HepG2 (cell line): Measurements from ENCODE around the gene MRPL54. TPM values are rescaled to one million over a fixed set of nuclear protein-coding genes. Genes with fewer than 3 reads are reported as not detected.

Experiments
- AGO2 ChIP-seq: fragments of 200-400 bp; formaldehyde crosslinking; optimal IDR thresholded peaks from 2 replicates; pipeline ENCODE3; 2017; ENCODE audit warnings: mild to moderate bottlenecking, low read depth, low read length, moderate library complexity
- ELF4 ChIP-seq: sonication (generic); formaldehyde crosslinking; IDR thresholded peaks from 2 replicates; pipeline ENCODE4 v1.5.0; 2020; ENCODE audit warnings: missing genetic modification reagents, mild to moderate bottlenecking, moderate library complexity, borderline replicate concordance
- FOXC1 ChIP-seq: sonication (generic); formaldehyde crosslinking; IDR thresholded peaks from 2 replicates; pipeline ENCODE4 v1.8.0; 2022; ENCODE audit warnings: mild to moderate bottlenecking, missing genetic modification reagents, borderline replicate concordance
- MAZ ChIP-seq, 2 experiments: sonication (generic) in 1 of 2; formaldehyde crosslinking in 1 of 2; IDR thresholded peaks; 2 replicates each; pipeline versions ENCODE4 v1.5.0 to v1.6.1; 2012 to 2020; ENCODE audit warnings: low read depth in 2 of 2, mild to moderate bottlenecking in 2 of 2, borderline replicate concordance in 1 of 2, improper control_type of control experiment in 1 of 2, low read length in 1 of 2, missing genetic modification reagents in 1 of 2, moderate library complexity in 1 of 2
- POLR2AphosphoS5 ChIP-seq: IDR thresholded peaks from 2 replicates; pipeline ENCODE4 v1.6.1; 2012; ENCODE audit warnings: low read depth, low read length
- YEATS4 ChIP-seq: sonication (generic); formaldehyde crosslinking; IDR thresholded peaks from 2 replicates; pipeline ENCODE4 v1.4.0; 2020; ENCODE audit warnings: missing genetic modification reagents, borderline replicate concordance
- ZNF335 ChIP-seq: sonication (generic); formaldehyde crosslinking; IDR thresholded peaks from 2 replicates; pipeline ENCODE4 v1.4.0; 2020; ENCODE audit warnings: missing genetic modification reagents
- ZNF557 ChIP-seq: sonication (generic); formaldehyde crosslinking; IDR thresholded peaks from 2 replicates; pipeline ENCODE4 v1.4.0; 2020; ENCODE audit warnings: missing genetic modification reagents
- ZNF747 ChIP-seq: sonication (generic); formaldehyde crosslinking; IDR thresholded peaks from 2 replicates; pipeline ENCODE4 v1.8.1; 2023; ENCODE audit warnings: missing genetic modification reagents, mild to moderate bottlenecking, borderline replicate concordance
- polyA plus RNA-seq, 8 experiments: library from polyadenylated mRNA; depleted of rRNA in 3 of 8; stranded (reverse) in 7 of 8; unstranded in 1 of 8; fragments of >200 nt; fragmentation: Illumina TruSeq in 4 of 8; extraction: Trizol in 4 of 8; gene quantifications; 2 replicates each; pipeline versions ENCODE4 v1.2.1 to v1.2.3, GENCODE V29; 2011 to 2016; ENCODE audit warnings: low read depth in 4 of 8, missing spikeins in 1 of 8, mixed read lengths in 1 of 8; ENCODE audit not compliant: insufficient read depth in 1 of 8
- total RNA-seq, 5 experiments: library from RNA; depleted of rRNA; stranded (reverse); fragments of >200 nt; fragmentation: Illumina TruSeq; extraction: Trizol; gene quantifications; 2 replicates each; pipeline ENCODE4 v1.2.3, GENCODE V29; 2016; ENCODE audit warnings: low read depth in 1 of 5
- TF ChIP-seq, protein P1 (sequence below): sonication (generic); formaldehyde crosslinking; IDR thresholded peaks from 2 replicates; pipeline ENCODE4 v1.4.0; 2020; ENCODE audit warnings: missing genetic modification reagents, mild to moderate bottlenecking, borderline replicate concordance
- TF ChIP-seq, protein P2 (sequence below): sonication (generic); formaldehyde crosslinking; IDR thresholded peaks from 2 replicates; pipeline ENCODE4 v1.4.0; 2020; ENCODE audit warnings: missing genetic modification reagents
- TF ChIP-seq, protein P3 (sequence below): sonication (generic); formaldehyde crosslinking; IDR thresholded peaks from 2 replicates; pipeline ENCODE4 v1.5.0; 2020; ENCODE audit warnings: mild to moderate bottlenecking, missing genetic modification reagents, borderline replicate concordance
- TF ChIP-seq, protein P4 (sequence below): IDR thresholded peaks from 2 replicates; pipeline ENCODE4 v1.6.1; 2016; ENCODE audit warnings: missing compliant biosample characterization, missing genetic modification reagents, borderline replicate concordance
- TF ChIP-seq, protein P5 (sequence below): sonication (generic); formaldehyde crosslinking; IDR thresholded peaks from 2 replicates; pipeline ENCODE4 v1.4.0; 2020; ENCODE audit warnings: missing genetic modification reagents
- TF ChIP-seq, protein P6 (sequence below): sonication (generic); formaldehyde crosslinking; IDR thresholded peaks from 2 replicates; pipeline ENCODE4 v1.4.0; 2020; ENCODE audit warnings: missing genetic modification reagents

Gene MRPL54
- total and polyA plus RNA-seq, 2 of the 13 experiments (the other 11 are each of a cell fraction or from before 2014, with no cell fraction given) = 36.8 to 66.9 TPM

DNA sequence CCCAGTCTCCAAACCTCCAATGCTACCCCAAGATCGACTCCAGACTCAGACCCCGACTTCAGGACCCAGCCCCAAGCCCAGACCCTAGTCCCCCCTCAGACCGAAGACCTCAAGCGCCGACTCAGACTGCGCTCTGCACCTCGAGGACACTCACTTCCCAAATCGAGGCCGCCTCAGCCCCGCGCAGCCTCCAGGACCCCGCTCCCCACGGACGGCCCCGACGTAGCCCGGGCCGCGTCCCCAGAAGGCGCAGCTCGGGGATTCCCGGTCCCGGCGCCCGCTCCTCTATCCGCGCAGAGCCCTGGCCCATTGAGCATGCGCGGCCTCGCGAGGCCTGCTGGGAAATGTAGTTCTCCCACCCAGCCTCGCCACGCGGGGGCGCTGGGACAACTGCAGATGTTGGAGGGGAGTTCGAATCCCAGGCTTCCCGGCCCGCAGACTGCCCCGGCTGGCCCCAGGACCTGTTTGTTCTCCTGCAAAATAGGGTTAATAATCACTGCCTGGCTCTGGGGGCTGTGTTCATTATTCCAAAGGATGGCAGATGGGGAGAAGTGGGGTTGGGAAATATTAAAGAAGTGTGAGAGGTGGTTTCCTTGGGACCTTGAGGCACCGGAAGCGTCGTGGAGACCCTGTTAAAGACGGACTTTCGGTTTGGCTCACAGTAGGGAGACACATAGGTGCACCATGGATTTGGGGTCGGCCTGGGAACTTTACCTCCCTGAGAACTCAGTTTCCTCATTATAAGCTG lies 926 bp upstream of the MRPL54 start, which contains the start of gene APBA3 (continued):
- TF ChIP-seq, protein P1, sequence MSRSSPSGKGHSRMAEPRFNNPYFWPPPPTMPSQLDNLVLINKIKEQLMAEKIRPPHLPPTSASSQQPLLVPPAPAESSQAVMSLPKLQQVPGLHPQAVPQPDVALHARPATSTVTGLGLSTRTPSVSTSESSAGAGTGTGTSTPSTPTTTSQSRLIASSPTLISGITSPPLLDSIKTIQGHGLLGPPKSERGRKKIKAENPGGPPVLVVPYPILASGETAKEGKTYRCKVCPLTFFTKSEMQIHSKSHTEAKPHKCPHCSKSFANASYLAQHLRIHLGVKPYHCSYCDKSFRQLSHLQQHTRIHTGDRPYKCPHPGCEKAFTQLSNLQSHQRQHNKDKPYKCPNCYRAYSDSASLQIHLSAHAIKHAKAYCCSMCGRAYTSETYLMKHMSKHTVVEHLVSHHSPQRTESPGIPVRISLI (CRISPR knock-in tag) = no peak
- TF ChIP-seq, protein P2, sequence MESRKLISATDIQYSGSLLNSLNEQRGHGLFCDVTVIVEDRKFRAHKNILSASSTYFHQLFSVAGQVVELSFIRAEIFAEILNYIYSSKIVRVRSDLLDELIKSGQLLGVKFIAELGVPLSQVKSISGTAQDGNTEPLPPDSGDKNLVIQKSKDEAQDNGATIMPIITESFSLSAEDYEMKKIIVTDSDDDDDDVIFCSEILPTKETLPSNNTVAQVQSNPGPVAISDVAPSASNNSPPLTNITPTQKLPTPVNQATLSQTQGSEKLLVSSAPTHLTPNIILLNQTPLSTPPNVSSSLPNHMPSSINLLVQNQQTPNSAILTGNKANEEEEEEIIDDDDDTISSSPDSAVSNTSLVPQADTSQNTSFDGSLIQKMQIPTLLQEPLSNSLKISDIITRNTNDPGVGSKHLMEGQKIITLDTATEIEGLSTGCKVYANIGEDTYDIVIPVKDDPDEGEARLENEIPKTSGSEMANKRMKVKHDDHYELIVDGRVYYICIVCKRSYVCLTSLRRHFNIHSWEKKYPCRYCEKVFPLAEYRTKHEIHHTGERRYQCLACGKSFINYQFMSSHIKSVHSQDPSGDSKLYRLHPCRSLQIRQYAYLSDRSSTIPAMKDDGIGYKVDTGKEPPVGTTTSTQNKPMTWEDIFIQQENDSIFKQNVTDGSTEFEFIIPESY (CRISPR knock-in tag) = peak; percentile 52
- TF ChIP-seq FOXC1 (peak; percentile 63; the same call in 1 of the 2 replicates), POLR2AphosphoS5 (peak; percentile 88), ZNF747 (CRISPR knock-in tag) (peak; percentile 84; the same call in 1 of the 2 replicates), ELF4 (CRISPR knock-in tag) (no peak), AGO2 (peak; percentile 27), YEATS4 (CRISPR knock-in tag) (peak; percentile 46; the same call in 1 of the 2 replicates), MAZ (IDR thresholded peaks at IDR 0.05; ENCODE audit: borderline replicate concordance, low read depth, low read length) (no peak), MAZ (CRISPR knock-in tag; IDR thresholded peaks at IDR 0.05; ENCODE audit: low read depth) (peak; percentile 69), ZNF335 (peak; percentile 87), ZNF557 (CRISPR knock-in tag) (no peak)
- TF ChIP-seq, protein P3, sequence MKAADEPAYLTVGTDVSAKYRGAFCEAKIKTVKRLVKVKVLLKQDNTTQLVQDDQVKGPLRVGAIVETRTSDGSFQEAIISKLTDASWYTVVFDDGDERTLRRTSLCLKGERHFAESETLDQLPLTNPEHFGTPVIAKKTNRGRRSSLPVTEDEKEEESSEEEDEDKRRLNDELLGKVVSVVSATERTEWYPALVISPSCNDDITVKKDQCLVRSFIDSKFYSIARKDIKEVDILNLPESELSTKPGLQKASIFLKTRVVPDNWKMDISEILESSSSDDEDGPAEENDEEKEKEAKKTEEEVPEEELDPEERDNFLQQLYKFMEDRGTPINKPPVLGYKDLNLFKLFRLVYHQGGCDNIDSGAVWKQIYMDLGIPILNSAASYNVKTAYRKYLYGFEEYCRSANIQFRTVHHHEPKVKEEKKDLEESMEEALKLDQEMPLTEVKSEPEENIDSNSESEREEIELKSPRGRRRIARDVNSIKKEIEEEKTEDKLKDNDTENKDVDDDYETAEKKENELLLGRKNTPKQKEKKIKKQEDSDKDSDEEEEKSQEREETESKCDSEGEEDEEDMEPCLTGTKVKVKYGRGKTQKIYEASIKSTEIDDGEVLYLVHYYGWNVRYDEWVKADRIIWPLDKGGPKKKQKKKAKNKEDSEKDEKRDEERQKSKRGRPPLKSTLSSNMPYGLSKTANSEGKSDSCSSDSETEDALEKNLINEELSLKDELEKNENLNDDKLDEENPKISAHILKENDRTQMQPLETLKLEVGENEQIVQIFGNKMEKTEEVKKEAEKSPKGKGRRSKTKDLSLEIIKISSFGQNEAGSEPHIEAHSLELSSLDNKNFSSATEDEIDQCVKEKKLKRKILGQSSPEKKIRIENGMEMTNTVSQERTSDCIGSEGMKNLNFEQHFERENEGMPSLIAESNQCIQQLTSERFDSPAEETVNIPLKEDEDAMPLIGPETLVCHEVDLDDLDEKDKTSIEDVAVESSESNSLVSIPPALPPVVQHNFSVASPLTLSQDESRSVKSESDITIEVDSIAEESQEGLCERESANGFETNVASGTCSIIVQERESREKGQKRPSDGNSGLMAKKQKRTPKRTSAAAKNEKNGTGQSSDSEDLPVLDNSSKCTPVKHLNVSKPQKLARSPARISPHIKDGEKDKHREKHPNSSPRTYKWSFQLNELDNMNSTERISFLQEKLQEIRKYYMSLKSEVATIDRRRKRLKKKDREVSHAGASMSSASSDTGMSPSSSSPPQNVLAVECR (CRISPR knock-in tag) = peak; percentile 87
- TF ChIP-seq, protein P4, sequence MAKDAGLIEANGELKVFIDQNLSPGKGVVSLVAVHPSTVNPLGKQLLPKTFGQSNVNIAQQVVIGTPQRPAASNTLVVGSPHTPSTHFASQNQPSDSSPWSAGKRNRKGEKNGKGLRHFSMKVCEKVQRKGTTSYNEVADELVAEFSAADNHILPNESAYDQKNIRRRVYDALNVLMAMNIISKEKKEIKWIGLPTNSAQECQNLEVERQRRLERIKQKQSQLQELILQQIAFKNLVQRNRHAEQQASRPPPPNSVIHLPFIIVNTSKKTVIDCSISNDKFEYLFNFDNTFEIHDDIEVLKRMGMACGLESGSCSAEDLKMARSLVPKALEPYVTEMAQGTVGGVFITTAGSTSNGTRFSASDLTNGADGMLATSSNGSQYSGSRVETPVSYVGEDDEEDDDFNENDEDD (CRISPR knock-in tag) = no peak; the same call in 1 of the 2 replicates
- TF ChIP-seq, protein P5, sequence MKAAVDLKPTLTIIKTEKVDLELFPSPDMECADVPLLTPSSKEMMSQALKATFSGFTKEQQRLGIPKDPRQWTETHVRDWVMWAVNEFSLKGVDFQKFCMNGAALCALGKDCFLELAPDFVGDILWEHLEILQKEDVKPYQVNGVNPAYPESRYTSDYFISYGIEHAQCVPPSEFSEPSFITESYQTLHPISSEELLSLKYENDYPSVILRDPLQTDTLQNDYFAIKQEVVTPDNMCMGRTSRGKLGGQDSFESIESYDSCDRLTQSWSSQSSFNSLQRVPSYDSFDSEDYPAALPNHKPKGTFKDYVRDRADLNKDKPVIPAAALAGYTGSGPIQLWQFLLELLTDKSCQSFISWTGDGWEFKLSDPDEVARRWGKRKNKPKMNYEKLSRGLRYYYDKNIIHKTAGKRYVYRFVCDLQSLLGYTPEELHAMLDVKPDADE (CRISPR knock-in tag) = no peak; the same call in 1 of the 2 replicates
- TF ChIP-seq, protein P6, sequence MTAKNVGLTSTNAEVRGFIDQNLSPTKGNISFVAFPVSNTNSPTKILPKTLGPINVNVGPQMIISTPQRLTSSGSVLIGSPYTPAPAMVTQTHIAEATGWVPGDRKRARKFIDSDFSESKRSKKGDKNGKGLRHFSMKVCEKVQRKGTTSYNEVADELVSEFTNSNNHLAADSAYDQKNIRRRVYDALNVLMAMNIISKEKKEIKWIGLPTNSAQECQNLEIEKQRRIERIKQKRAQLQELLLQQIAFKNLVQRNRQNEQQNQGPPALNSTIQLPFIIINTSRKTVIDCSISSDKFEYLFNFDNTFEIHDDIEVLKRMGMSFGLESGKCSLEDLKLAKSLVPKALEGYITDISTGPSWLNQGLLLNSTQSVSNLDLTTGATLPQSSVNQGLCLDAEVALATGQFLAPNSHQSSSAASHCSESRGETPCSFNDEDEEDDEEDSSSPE (CRISPR knock-in tag) = peak; percentile 47; the same call in 1 of the 2 replicates
